ENCODE results near the gene ARID5B.

- TF ChIP-seq CEBPB (IDR thresholded peaks at IDR 0.05; ENCODE audit: low read depth, low read length) (no peak), CTCF (conservative IDR thresholded peaks at IDR 0.05; ENCODE audit: low read depth, low read length) (no peak), RFX5 (IDR thresholded peaks at IDR 0.05; ENCODE audit: low read depth, low read length) (no peak), POLR2A (IDR thresholded peaks at IDR 0.05; ENCODE audit: low read depth, low read length) (no peak), RAD21 (IDR thresholded peaks at IDR 0.05; ENCODE audit: low read length) (no peak)
Observed at GRCh38 chr10:61901829-61902444, 438 bp downstream of the ARID5B start.
